ENCODE data around the gene NLRP12.
A peak's percentile ranks its signal among the peaks of the same experiment; 100 is the strongest.

NLRP12 gene

GRCh38 chr19:53809518-53810186 lies 14.5 kb downstream of the NLRP12 start:
- DNase-seq (ENCODE audit: low read depth) = no peak
- peak; percentile 40 for TF ChIP-seq CTCF (IDR thresholded peaks at IDR 0.05; ENCODE audit: low read depth, low read length, missing control alignments)
- H3K4me3 ChIP-seq (ENCODE audit: low read depth, low read length) = no peak overlapping the region

GRCh38 chr19:53808710-53809125 lies 15.4 kb downstream of the NLRP12 start:
- H3K4me3 ChIP-seq (ENCODE audit: low read depth, low read length) = no peak overlapping the region
- TF ChIP-seq CTCF (IDR thresholded peaks at IDR 0.05; ENCODE audit: low read depth, low read length, missing control alignments) = peak; percentile 48
- DNase-seq (ENCODE audit: low read depth) = no peak

- no peak for TF ChIP-seq CTCF (IDR thresholded peaks at IDR 0.05; ENCODE audit: low read depth, low read length, missing control alignments)
- no peak overlapping the region for H3K4me3 ChIP-seq (ENCODE audit: low read depth, low read length)
- no peak for DNase-seq (ENCODE audit: low read depth)
These were observed 22.9 kb downstream of the NLRP12 start for GRCh38 chr19:53801257-53801656.

GRCh38 chr19:53795019-53795418 lies 29.1 kb downstream of the NLRP12 start:
- no peak for DNase-seq (ENCODE audit: low read depth)
- no peak overlapping the region for H3K4me3 ChIP-seq (ENCODE audit: low read depth, low read length)
- no peak for TF ChIP-seq CTCF (IDR thresholded peaks at IDR 0.05; ENCODE audit: low read depth, low read length, missing control alignments)

GRCh38 chr19:53792721-53793433 lies 31.2 kb downstream of the NLRP12 start:
- DNase-seq (ENCODE audit: low read depth) = peak; percentile 47
- peak; percentile 98 for TF ChIP-seq CTCF (IDR thresholded peaks at IDR 0.05; ENCODE audit: low read depth, low read length, missing control alignments)
- H3K4me3 ChIP-seq (ENCODE audit: low read depth, low read length) = no peak overlapping the region

- no peak for DNase-seq (ENCODE audit: low read depth)
- H3K4me3 ChIP-seq (ENCODE audit: low read depth, low read length) = no peak overlapping the region
- TF ChIP-seq CTCF (IDR thresholded peaks at IDR 0.05; ENCODE audit: low read depth, low read length, missing control alignments) = no peak
These were observed 34.1 kb downstream of the NLRP12 start for GRCh38 chr19:53789708-53790678.

Data from GM12864 (cell line).